ENCODE data around the gene BCL2A1. TPM values are rescaled to one million over a fixed set of nuclear protein-coding genes. Genes with fewer than 3 reads are reported as not detected.
A peak's percentile ranks its signal among the peaks of the same experiment; 100 is the strongest.
"Not testable (repeated sequence)": the region's sequence is repeated elsewhere in the genome, so short reads cannot be mapped to it uniquely, and the experiment has no call there.

Gene BCL2A1
- total RNA-seq, 4 donors from 2014 or later: 3.0 to 4.0 TPM; not detected in 2

DNA sequence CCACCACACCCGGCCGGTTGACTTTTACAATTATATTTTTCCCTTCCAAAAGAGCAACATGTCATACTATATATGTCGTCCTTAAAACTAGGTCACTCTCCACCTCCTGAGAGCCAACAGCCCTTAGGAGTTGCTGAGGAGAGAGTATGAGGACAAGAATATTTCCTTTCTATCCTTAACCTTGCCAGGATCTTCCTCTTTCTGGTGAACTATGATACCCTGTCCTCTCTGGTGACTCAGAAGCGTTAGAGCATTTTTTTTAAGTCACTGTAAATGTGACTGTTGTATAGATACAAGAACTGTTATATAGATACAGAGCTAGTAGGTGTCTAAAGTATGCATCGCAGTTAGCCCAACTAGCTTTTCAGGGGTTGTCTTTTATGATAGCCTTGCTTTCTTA is 40.5 kb downstream of the BCL2A1 start:
- H3K4me3 ChIP-seq: no peak overlapping the region
- intact Hi-C loops (cut with DNase I; ENCODE audit: low total_unique reads) (no loop called here), in situ Hi-C loops (cut with MboI; ENCODE audit: low pct_ligation_motif_present in 1 of 4, low pct_unique_long_range_greater_than_20kb in 1 of 4, low sequenced_read_pairs in 3 of 4) (no loop called here)
- peaks cover 7% of the 10 kb centered on the region for H3K27me3 ChIP-seq
- no peaks in the 10 kb centered on the region for H3K36me3 ChIP-seq
- H3K4me1 ChIP-seq: no peaks in the 10 kb centered on the region
- no peaks in the 10 kb centered on the region for H3K9me3 ChIP-seq
- WGBS, 2 donors (ENCODE audit: low coverage in 1 of 2): 79% methylated on average over 5 of the region's 5 CpGs; no CpG with 5 or more reads in 1 of the 2 donors
- no peak overlapping the region for H3K27ac ChIP-seq
- no peak for DNase-seq
- TF ChIP-seq CTCF (IDR thresholded peaks at IDR 0.05): no peak
- TF ChIP-seq EP300 (IDR thresholded peaks at IDR 0.05; ENCODE audit: low read depth): no peak
- TF ChIP-seq POLR2AphosphoS5 (IDR thresholded peaks at IDR 0.05): no peak
- TF ChIP-seq POLR2A (IDR thresholded peaks at IDR 0.05): no peak

- Histone ChIP-seq H3K36me3 (no peaks in the 10 kb centered on the region), H3K9me3 (no peaks in the 10 kb centered on the region), H3K27me3 (peaks cover 7% of the 10 kb centered on the region), H3K27ac (no peak overlapping the region), H3K4me1 (peaks cover 0 to 2% (median 2%) of the 10 kb centered on the region in 4 donors), H3K4me3 (no peak overlapping the region)
- 60 to 82% methylated on average over 1 to 2 of the region's 2 CpGs for WGBS, 2 donors (ENCODE audit: low coverage in 1 of 2)
- intact Hi-C loops (cut with DNase I; ENCODE audit: low total_unique reads) (no loop called here), in situ Hi-C loops (cut with MboI; ENCODE audit: low pct_ligation_motif_present in 1 of 4, low pct_unique_long_range_greater_than_20kb in 1 of 4, low sequenced_read_pairs in 3 of 4) (no loop called here)
- DNase-seq: no peak
- TF ChIP-seq POLR2AphosphoS5 (IDR thresholded peaks at IDR 0.05) (no peak), CTCF (IDR thresholded peaks at IDR 0.05) (no peak), EP300 (IDR thresholded peaks at IDR 0.05; ENCODE audit: low read depth) (no peak), POLR2A (IDR thresholded peaks at IDR 0.05) (no peak)
Observed at GRCh38 chr15:79929412-79929811, 41.6 kb downstream of the BCL2A1 start.

GRCh38 chr15:79926116-79926515 is 44.9 kb downstream of the BCL2A1 start:
- H3K27me3 ChIP-seq; H3K9me3 ChIP-seq; intact Hi-C loops (cut with DNase I; ENCODE audit: low total_unique reads); H3K27ac ChIP-seq; DNase-seq; H3K4me3 ChIP-seq; in situ Hi-C loops (cut with MboI; ENCODE audit: low pct_ligation_motif_present in 1 of 4, low pct_unique_long_range_greater_than_20kb in 1 of 4, low sequenced_read_pairs in 3 of 4); H3K36me3 ChIP-seq: not testable (repeated sequence)
- 95% methylated on average over 32 of the region's 36 CpGs; no CpG with 5 or more reads in 1 of the 2 donors for WGBS, 2 donors (ENCODE audit: low coverage in 1 of 2)
- peaks cover 0 to 14% (median 7%) of the 10 kb centered on the region in 4 donors for H3K4me1 ChIP-seq

DNA sequence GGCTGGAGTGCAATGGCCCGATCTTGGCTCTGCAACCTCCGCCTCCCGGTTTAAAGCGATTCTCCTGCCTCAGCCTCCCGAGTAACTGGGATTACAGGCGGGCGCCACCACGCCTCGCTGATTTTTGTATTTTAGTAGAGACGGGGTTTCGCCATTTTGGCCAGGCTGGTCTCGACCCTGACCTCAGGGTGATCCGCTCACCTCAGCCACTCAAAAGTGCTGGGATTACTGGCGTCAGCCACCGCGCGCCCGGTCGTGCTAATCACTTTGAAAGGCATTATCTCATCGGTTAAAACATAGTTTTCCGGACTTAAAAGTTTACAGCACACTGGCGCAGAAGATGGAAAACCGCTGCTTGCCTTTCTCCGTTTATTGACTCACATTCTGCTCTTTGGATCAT is 46.6 kb downstream of the BCL2A1 start:
- in situ Hi-C loops (cut with MboI; ENCODE audit: low pct_ligation_motif_present in 1 of 4, low pct_unique_long_range_greater_than_20kb in 1 of 4, low sequenced_read_pairs in 3 of 4) (no loop called here), intact Hi-C loops (cut with DNase I; ENCODE audit: low total_unique reads) (no loop called here)
- TF ChIP-seq EP300 (IDR thresholded peaks at IDR 0.05; ENCODE audit: low read depth) (no peak), POLR2AphosphoS5 (IDR thresholded peaks at IDR 0.05) (no peak)

DNA sequence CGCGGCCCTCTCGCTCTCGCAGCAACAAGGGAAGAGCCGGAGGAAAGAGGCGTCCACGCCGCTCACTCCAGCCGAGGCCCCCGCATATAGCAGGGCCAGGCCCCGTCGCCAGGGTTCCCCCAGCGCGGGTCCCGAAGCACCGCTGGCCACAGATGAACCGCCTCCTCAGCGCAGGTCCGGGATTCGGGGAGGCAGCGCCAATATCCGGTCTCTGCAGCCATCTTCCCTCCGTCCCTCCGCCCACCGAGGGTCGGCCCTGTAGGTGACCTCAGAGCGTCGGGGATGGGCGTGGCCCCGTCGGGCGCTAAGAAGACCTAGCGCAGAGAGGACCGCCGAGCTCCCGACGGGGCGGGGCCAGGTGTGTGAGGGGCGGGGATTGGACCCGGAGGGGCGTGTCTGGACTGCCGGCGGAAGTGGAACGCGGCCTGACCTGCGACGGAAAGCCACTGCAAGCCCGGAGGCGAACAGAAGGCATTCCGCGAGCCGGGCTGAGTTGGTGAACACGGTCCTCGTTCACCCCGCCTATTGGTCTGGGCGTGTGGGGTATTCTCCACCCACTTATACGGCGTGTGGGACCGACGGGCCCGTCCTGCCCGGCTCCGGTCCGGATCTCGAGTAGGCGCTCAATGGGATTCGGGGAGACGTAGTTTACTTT is 47.4 kb downstream of the BCL2A1 start:
- Histone ChIP-seq H3K4me3 (peak overlapping the region; percentile 75 to 86 (median 84)), H3K27me3 (no peaks in the 10 kb centered on the region), H3K9me3 (peaks cover 23 to 25% of the 10 kb centered on the region in 2 donors), H3K4me1 (peaks cover 0 to 14% (median 7%) of the 10 kb centered on the region in 4 donors), H3K27ac (peak overlapping the region; percentile 95 to 99 (median 97)), H3K36me3 (peaks cover 0 to 27% (median 12%) of the 10 kb centered on the region in 4 donors)
- in situ Hi-C loops (cut with MboI; ENCODE audit: low pct_ligation_motif_present in 1 of 4, low pct_unique_long_range_greater_than_20kb in 1 of 4, low sequenced_read_pairs in 3 of 4): no loop called here
- intact Hi-C loops (cut with DNase I; ENCODE audit: low total_unique reads): no loop called here
- peak; percentile 98 for DNase-seq
- WGBS, 2 donors (ENCODE audit: low coverage in 1 of 2): 0% methylated on average over 56 of the region's 68 CpGs; no CpG with 5 or more reads in 1 of the 2 donors
- TF ChIP-seq POLR2AphosphoS5 (IDR thresholded peaks at IDR 0.05) (peak; percentile 95 to 96 (median 95)), CTCF (IDR thresholded peaks at IDR 0.05) (peak in 1 of 5 experiments; percentile 4), EP300 (IDR thresholded peaks at IDR 0.05; ENCODE audit: low read depth) (no peak), POLR2A (IDR thresholded peaks at IDR 0.05) (peak; percentile 96)

More for the DNA sequence above, 46.6 kb downstream of the BCL2A1 start:
- H3K27me3 ChIP-seq: no peaks in the 10 kb centered on the region
- H3K9me3 ChIP-seq: peaks cover 17 to 19% of the 10 kb centered on the region in 2 donors
- peaks cover 0 to 20% (median 9%) of the 10 kb centered on the region in 4 donors for H3K36me3 ChIP-seq
- peak overlapping the region; percentile 95 to 99 (median 97) for H3K27ac ChIP-seq
- H3K4me1 ChIP-seq: peaks cover 0 to 14% (median 7%) of the 10 kb centered on the region in 4 donors
- 90 to 100% methylated on average over 3 to 24 of the region's 24 CpGs for WGBS, 2 donors (ENCODE audit: low coverage in 1 of 2)
- no peak for DNase-seq
- H3K4me3 ChIP-seq: peak overlapping the region; percentile 75 to 86 (median 84)
